SK-N-SH (cell line): ENCODE measurements around the gene CD86.

ENCODE experiments used
- EP300 ChIP-seq, 2 experiments: IDR thresholded peaks; 2 replicates each; pipeline versions ENCODE4 v1.4.0 to v1.6.1; 2012; ENCODE audit warnings: borderline replicate concordance in 1 of 2, low read depth in 1 of 2, low read length in 1 of 2
- FOSL2 ChIP-seq: IDR thresholded peaks from 2 replicates; pipeline ENCODE4 v1.4.0; 2012; ENCODE audit warnings: low read depth, mild to moderate bottlenecking, moderate library complexity, borderline replicate concordance
- GATA2 ChIP-seq: sonication (generic); formaldehyde crosslinking; IDR thresholded peaks from 2 replicates; pipeline ENCODE4 v1.5.0; 2020; ENCODE audit warnings: mild to moderate bottlenecking, missing genetic modification reagents
- MAX ChIP-seq: IDR thresholded peaks from 2 replicates; pipeline ENCODE4 v1.4.0; 2012; ENCODE audit warnings: low read depth
- NFIC ChIP-seq: IDR thresholded peaks from 2 replicates; pipeline ENCODE4 v1.4.0; 2012; ENCODE audit warnings: borderline replicate concordance
- NRF1 ChIP-seq: IDR thresholded peaks from 2 replicates; pipeline ENCODE4 v1.6.1; 2012; ENCODE audit warnings: low read depth, mild to moderate bottlenecking, low read length
- POLR2AphosphoS5 ChIP-seq: IDR thresholded peaks from 2 replicates; pipeline ENCODE4 v1.6.1; 2012; ENCODE audit warnings: low read depth, low read length
- RAD21 ChIP-seq: IDR thresholded peaks from 2 replicates; pipeline ENCODE4 v1.6.1; 2012; ENCODE audit warnings: mild to moderate bottlenecking, low read length
- RFX5 ChIP-seq: IDR thresholded peaks from 2 replicates; pipeline ENCODE4 v1.6.1; 2012; ENCODE audit warnings: mild to moderate bottlenecking, improper control_type of control experiment, low read length
- SMC3 ChIP-seq: IDR thresholded peaks from 2 replicates; pipeline ENCODE4 v1.6.1; 2012; ENCODE audit warnings: low read depth, low read length, improper control_type of control experiment
- TAF1 ChIP-seq: IDR thresholded peaks from 2 replicates; pipeline ENCODE4 v1.6.1; 2012; ENCODE audit warnings: low read depth, mild to moderate bottlenecking, low read length, moderate library complexity, borderline replicate concordance
- TEAD4 ChIP-seq: IDR thresholded peaks from 2 replicates; pipeline ENCODE4 v1.4.0; 2012; ENCODE audit warnings: mild to moderate bottlenecking, borderline replicate concordance; ENCODE audit not compliant: insufficient read depth
- USF2 ChIP-seq: fragments of 150-350 bp; IDR thresholded peaks from 2 replicates; pipeline ENCODE4 v1.6.1; 2017; ENCODE audit warnings: antibody characterized with exemption, low read length, low read depth, borderline replicate concordance
- TF ChIP-seq, protein P1 (sequence below): fragments of 200-600 bp; sonication (generic); IDR thresholded peaks from 2 replicates; pipeline ENCODE4 v1.6.1; 2017; ENCODE audit warnings: antibody characterized with exemption, mild to moderate bottlenecking, moderate library complexity

GRCh38 chr3:122132949-122133540 lies 77.9 kb downstream of the CD86 start:
- TF ChIP-seq, protein P1, sequence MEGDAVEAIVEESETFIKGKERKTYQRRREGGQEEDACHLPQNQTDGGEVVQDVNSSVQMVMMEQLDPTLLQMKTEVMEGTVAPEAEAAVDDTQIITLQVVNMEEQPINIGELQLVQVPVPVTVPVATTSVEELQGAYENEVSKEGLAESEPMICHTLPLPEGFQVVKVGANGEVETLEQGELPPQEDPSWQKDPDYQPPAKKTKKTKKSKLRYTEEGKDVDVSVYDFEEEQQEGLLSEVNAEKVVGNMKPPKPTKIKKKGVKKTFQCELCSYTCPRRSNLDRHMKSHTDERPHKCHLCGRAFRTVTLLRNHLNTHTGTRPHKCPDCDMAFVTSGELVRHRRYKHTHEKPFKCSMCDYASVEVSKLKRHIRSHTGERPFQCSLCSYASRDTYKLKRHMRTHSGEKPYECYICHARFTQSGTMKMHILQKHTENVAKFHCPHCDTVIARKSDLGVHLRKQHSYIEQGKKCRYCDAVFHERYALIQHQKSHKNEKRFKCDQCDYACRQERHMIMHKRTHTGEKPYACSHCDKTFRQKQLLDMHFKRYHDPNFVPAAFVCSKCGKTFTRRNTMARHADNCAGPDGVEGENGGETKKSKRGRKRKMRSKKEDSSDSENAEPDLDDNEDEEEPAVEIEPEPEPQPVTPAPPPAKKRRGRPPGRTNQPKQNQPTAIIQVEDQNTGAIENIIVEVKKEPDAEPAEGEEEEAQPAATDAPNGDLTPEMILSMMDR, result no peak
- TF ChIP-seq SMC3 (no peak), POLR2AphosphoS5 (no peak), USF2 (no peak), FOSL2 (no peak), GATA2 (CRISPR knock-in tag) (no peak), MAX (no peak), TEAD4 (no peak), RAD21 (no peak), NFIC (no peak), NRF1 (no peak), EP300 (IDR thresholded peaks at IDR 0.05; ENCODE audit: borderline replicate concordance in 1 of 2, low read depth in 1 of 2, low read length in 1 of 2) (no peak), RFX5 (no peak), TAF1 (no peak)
